GM19467 (cell line): ENCODE data around the gene PUS10.

Experiments used
- ATAC-seq: cut with Tn5 transposase; IDR thresholded peaks from one replicate; pipeline ENCODE4 v1.9.1; 2021; ENCODE audit warnings: mild to moderate bottlenecking, moderate library complexity; ENCODE audit not compliant: unreplicated experiment

The PUS10 gene

DNA sequence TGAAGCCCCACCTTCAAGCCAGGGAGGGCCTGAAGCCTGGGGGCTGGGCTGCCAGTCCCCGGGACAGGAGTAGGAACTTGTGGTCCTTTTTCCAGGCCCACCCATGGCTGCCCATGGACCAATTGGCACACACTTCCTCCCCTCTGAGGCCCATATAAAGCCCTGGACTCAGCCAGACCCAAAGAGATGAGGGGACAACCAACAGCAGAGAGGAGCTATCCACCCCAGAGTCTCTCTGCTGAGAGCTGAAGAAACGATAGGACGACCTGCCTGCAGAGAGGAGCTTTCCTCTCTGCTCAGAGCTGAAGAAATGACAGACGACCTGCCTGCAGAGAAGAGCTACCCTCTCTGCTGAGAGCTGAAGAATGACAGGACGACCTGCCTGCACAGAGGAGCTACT is 44.4 kb downstream of the PUS10 start:
- no peak for ATAC-seq

DNA sequence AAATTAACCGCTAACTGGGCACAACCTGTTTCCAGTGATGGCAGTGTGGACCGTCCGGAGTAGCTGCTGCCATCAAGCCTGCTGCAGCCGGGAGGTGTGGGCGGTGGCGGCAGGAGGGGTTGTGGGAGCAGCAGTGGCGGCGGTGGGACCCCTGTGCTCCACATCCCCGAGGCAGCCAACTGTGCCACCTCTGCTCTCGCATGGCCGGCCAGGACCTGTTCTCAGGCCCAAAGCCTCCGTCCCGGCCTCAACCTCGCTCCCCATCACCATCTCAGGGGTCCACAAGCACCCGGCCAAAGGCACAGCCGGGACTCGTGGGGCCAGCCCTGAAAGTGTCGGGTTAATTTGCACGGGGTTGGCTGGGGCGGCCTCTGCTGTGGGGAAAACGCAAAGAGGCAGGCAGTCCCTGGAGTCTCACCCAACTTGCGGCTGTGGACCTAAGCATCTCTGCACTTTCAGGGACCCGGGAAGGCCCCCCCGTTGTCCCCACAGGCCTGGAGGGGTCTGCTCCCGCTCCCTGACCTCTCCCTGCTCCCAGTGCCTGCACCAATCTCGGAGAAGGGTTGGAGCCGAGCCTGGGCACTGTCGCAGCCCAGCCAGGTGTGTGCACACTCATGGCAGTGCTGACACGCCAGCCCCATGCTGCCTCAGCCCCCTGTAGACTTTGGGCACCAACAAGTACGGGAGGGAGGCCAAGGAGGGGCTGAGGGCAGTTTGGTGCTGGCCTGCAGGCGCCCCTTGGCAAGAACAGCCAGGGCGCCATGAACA is 45.0 kb downstream of the PUS10 start:
- no peak for ATAC-seq

DNA sequence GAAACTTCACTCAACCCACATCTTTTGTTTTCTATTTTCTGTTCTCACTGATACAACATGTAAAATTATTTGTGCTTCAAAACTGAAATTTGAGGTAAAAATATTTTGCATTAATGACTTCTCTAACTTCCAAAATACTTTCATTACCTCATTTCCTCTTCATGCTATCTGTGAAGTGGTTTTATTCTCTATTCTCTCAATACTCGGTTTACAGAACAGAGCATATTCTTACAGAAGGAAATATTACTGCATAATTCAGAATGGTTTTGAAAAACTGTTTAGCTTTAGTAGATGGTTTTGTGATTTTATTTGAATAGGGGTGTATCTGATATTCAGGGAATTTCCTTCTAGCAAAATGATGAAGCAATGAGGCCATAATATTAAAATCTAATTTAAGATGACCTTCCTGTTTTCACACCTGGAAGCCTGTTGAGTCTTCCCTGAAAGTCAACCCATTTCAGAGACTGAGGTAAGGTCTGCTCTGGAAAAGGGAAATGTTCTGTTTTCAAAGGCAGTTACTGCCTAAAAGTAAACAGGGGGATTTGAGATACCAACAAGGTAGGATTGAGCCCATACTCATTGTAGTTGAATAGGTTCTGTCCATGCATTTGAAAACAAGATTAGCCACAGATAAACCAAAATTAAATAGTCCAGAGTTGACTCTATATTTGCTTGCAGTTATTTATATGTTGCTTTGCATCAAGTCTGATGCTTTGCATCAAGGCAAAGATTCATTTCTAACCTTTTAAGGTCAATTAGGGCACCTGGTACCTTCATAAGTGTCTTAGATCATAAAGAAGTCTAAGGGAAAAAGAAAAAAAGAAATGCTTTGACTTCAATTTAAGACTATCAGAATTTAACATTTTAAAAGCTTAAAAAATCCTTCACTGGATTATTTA is 51.3 kb downstream of the PUS10 start:
- no peak for ATAC-seq

DNA sequence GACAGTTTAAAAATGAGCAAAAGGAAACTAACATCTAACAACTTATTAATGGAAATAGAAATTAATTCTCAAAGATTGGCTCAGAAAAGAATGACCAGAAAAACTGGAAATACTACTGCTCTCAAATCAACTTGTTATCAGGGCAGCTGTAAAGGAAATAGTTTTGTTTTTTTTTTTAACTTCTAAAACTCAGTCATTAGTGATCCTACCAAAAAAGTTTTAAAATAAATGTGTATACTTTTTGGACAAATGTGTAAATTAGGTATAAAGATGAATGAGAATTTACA is 52.6 kb downstream of the PUS10 start:
- no peak for ATAC-seq

DNA sequence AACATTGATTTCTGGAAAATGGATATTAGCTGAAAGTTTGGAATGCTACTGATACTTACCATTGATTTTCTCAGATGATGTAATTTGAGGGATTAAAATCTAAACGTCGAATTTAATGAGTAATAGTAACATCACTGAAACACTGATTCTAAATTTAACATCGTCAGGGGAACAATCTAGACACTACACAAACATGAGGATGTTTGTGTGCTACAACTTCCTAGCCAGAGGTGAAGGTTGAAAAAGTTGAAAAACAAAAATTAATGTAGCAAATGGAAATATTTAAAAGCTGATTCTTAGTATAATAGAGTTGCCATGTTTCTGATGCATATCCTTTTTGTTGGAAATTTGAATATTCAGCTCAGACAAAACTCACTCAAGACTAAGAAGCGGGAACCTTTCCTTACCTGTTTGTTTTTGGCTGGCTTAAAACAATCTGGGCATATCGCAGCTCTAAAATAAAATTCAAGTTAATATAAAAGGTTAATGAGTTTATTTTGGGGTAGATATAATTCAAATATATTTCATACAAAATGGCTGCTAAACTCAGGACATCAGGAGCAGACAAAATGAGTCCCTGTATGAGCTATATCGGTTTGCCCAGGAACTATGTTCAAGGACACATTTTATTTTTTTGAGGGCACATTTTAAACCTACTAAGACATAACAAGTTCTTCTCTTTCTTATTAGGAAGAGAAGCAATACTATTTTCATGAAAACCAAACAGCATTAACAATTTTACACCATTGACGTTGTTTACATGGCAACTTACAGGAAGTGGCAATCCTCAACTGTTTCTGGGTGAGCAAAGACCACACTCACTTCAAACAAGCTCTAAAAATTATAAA is 53.2 kb downstream of the PUS10 start:
- ATAC-seq: no peak

DNA sequence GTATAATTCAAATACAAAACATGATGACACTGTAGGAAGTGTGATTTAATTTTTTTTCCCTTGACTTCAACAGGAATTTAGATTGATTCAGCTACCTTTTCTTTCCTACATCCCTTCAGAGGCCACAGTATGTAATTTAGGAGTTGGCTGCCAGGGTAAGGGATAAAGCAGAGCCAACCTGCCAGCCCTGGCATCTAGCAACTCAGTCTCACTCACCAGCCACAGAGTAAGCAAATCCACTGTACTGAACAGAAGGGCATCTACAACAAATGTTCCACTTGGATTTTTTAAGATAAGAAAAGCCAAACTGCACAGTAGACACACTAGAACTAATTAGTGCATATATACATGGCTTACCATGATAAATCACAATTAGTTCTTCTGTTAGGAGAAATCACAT is 54.9 kb downstream of the PUS10 start:
- ATAC-seq: no peak

DNA sequence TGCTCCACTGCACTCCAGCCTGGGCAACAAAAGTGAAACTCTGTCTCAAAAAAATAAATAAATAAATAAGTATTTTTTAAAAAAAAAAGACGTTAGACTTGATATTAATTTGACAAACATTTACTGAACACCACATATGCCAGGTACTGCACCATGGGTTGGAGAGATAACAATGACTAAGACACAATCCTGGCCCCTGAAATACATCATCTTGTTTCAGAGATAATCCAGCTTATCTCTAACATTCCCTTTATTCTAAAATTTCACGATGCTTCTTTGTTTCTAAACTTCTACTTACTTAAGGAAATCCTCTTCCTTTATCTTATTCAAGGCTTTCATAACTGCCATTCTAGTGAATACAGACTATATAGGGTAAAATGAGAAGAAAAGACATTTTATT is 55.5 kb downstream of the PUS10 start:
- ATAC-seq: no peak

DNA sequence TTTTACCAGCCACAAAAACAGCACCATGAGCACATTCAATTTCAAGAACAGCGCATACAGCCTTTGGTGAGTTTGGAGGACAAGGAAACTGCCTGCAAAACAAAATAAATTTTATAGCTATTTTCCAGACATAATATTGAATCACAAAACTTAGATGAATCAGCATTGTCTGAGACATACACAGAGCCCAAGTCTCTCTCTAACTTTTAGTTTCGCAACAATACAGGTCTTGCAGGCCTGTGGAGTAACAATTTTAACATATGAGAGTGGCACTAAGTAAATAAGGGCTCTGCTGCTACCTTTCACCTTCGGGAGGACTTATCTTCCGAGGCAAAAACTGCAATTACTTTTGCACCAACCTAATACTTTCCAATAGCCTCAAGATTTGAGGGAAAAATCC is 56.6 kb downstream of the PUS10 start:
- ATAC-seq: no peak

DNA sequence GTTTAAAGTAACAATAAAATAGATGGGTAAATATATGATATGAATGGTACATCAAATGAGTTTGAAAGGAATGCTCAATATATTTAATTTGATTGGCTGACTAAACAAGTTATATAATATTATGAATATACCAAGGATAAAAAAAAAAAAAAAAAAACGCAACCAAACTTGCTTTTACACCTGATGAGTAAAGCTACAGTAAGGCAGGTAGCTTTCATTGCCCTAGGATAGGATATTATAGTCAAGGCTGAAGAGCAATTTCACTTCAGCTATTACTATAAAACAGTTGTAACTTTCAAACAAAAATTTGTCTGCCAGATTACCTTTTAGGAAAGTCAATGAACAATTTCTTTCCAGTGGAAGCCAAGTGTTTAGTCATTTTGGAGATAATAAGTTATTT is 57.3 kb downstream of the PUS10 start:
- no peak for ATAC-seq

DNA sequence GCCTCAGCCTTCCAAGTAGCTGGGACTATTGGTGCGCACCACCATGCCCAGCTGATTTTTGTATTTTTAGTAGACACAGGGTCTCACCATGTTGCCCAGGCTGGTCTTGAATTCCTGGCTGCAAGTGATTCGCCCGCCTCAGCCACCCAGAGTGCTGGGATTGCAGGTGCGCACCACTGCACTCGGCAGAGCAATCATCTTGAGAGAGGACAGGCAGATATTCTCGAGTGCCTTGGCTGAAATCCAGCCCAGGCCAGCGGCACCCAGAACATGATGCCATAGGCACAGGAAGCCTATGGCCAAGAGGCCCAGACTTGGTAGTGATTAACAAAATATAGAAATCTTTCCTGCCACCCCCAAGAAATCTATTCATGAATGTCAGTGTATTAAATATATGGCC is 58.6 kb downstream of the PUS10 start:
- ATAC-seq: no peak

DNA sequence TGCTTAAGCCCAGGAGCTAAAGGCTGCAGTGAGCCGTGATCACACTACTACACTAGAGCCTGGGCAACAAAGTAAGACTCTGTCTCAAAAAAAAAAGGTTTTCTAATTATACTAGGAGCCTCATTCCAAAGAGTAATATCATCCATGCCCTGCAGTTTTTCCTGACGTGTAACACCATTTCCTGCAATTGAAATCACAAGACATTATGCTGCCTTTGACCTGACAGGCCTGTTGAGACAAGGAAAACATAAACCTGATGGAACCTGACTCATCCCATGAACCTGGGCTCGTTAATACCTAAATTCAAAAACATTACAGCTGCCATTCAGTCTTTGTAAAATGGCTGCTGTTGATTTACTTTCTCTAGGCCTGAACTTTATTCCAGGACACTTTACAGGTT is 59.3 kb downstream of the PUS10 start:
- ATAC-seq: no peak

DNA sequence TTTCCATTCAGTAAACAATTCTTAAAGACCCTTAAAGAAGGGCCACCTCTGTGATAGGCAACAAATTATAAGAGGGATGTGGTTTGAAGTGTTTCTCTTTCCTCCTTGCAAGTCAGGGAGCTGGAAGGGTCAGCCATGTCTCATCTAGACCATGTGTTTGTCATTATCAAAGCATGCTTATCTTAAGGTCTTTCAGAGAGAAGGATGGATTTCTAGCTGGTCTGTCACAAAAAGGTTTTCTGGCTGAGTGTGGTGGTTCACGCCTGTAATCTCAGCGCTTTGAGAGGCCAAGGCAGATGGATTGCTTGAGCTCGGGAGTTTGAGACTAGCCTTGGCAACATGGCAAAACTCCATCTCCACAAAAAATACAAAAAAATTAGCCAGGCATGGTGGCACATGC is 59.7 kb downstream of the PUS10 start:
- no peak for ATAC-seq

DNA sequence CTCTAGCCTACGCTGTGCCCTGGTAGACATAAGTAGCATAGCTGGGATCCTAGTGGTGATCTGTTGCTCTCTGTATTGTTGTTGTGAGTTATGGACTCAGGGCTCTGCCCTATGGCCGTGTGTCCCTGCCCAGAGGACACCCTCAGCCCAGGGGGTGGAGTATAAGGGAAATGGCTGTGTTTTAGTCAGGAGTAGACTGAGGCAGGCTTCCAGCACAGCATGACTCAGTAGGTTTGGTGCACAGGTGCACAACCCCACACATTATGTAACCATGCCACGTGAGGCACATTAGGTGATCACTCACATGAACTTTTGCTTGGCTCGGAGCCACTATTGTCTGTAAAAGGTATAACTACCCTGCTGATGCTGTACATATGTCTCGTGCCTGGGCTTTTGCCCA is 60.4 kb downstream of the PUS10 start:
- no peak for ATAC-seq

DNA sequence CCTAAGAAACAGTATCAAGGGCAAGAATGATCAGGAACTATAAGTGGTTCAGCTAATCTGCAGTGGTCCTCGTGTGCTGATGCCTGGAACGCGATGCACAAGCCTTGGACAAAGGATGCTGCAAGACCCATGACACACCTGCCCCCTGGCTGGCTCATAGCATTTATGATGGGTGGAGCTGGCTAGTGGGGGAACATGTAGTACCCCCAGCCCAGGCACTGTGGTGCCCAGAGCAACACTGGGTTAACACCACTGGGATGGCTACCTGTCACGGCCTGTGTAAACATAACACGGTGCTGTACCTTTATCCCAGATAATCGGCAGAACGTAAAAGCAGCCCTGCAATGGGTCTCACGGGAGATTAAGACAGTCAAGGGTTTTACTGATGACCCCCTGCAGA is 60.8 kb downstream of the PUS10 start:
- ATAC-seq: no peak

DNA sequence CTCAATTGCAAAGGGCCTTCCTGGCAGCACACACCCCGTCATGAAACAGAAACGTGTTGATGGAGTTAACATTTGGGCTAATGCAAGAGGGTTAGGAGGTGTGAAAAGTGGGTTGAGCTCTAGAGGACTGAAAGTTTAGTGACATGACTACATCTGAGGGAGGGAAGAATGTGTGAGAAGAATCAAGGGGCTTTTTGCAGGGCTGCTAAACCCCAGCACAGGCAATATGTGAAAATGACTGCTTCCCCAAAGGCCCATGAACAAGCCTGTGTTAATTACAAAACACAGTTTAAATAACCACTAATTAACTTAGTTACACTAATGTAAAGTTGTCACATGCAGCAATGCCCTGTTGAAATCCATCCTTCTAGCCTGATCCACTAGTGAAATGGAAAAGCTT is 63.9 kb downstream of the PUS10 start:
- ATAC-seq: no peak

DNA sequence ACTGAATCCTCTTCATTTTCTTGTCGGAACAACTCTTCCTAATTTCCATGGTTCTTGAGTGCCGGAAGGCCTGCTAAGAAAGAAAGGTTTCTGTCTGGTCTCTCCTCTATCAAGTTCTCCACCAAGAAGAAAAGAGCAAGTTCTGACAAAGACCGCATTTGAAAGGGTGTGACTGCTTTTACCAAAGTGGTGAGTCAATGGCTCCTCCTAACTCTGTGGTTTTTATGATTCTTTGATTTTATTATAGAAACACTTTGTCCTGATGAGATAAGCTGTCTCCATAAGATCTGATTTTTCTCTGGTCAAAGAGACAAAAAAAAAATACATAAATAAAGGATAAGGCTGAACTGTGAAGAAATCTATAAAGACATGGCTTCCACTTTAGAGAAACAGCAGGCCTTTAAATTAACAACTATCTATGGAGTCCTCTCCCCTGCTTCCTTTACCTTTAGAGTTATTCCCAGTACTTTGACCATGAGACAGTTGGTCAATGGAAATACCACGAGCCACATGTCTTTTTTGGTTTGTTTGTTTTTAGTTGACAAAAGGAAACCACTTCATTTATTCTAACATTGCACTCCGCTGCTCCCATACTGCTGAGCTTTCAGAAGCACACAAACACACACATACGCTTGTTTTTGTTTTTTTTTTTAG is 69.0 kb downstream of the PUS10 start:
- no peak for ATAC-seq

DNA sequence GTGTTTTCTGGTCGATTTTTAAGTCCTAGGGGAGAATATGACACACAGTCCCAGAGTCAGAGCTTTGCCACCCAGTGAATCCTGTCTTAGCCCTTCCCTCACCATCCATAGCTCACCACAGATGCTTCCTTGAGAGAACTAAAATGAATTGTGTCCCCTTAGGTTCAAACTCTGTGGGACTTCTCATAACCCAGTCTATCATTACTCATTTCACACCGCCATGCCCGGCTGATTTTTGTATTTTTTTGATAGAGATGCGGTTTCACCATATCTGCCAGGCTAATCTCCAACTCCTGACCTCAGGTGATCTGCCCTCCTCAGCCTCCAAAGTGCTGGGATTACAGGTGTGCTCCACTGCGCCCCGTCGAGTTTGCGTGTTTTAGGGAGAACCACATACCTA is 69.9 kb downstream of the PUS10 start:
- no peak for ATAC-seq

DNA sequence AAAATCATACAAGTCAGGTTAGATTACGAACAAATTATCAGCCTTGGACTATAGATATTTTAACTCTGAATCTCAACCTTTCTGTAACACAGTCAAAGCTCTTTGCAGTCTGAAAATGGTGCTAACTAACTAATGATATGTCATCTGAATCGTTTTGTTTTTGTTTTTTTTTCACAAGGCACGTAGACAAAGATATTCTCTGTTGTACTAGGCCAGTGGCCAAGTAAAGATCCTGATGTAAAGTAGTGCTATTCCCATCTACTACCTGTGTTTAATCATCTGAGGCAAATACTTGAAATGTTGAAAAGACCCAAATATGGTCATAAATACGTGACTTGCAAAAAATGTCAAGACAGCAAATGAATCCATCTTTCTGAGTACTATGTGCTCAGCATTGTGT is 71.0 kb downstream of the PUS10 start:
- no peak for ATAC-seq

DNA sequence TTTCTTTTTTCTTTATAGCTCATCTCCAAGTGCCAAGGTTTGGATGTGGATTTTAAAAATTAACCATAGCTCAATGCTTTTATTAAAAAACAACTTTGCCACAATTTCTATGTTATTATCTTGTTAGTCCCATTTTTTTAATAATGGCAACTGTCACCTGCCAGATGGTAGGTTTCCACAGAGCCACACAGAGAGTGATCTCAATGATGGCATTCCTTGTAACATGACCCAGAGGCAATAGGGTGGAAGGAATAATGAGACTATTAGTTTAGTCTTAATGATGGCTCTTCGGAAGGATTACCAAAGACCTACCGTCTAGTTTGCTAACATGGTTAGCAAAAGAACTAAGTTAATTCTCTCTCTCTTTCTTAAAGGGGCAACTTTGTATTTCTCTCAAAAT is 72.7 kb downstream of the PUS10 start:
- no peak for ATAC-seq

DNA sequence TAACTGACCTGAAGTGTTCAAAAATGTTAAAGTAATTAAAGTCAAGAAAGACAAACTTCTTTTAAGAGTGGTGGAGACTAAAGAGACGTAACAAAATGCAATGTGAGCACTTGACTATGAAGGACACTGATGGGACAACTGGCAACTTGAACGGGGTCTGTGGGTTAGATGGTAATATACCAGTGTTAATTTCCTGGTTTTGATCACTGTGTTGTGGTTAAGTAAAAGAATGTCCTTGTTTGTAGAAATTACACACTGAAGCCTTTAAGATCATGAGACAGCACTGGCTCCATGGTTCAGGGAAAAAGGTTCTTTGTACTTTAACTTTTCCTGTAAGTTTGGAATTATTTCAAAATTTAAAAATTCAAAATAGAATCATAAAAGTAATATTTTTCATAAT is 78.4 kb downstream of the PUS10 start:
- no peak for ATAC-seq

DNA sequence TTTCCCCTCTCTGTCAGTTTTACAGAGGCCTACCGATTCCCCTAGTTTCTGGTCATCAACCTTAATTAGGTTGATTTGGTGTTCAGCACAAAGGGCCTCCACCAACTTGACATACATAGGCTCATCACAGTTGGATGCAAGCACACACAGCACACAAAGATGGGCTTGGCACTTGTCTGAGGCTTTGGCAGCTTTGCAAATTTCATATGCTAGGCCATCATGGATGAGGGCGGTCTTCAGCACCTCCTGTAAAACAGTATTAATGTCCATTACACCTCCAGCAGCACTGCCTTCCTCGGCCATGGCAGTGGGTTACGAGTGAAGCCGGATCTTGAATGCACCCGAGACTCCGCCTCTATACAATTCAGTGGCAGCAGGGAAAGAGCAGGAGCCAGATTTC is 79.8 kb downstream of the PUS10 start:
- no peak for ATAC-seq
